ENCODE data around the gene CASP2. TPM values are rescaled to one million over a fixed set of nuclear protein-coding genes. Genes with fewer than 3 reads are reported as not detected.

CASP2 gene
- total RNA-seq, 1 donor from 2014 or later: 19.0 TPM

- peak; percentile 38 for DNase-seq (ENCODE audit: low read depth)
These were observed 7.7 kb downstream of the CASP2 start for GRCh38 chr7:143295870-143296269.

- no peak for DNase-seq (ENCODE audit: low read depth)
These were observed 8.5 kb downstream of the CASP2 start for GRCh38 chr7:143296686-143297085.

GRCh38 chr7:143299346-143299745, 11.2 kb downstream of the CASP2 start:
- peak; percentile 36 for DNase-seq (ENCODE audit: low read depth)

GRCh38 chr7:143299840-143300239, 11.7 kb downstream of the CASP2 start:
- DNase-seq (ENCODE audit: low read depth): no peak

- no peak for DNase-seq (ENCODE audit: low read depth)
These were observed 13.1 kb downstream of the CASP2 start for GRCh38 chr7:143300959-143301935.

- DNase-seq (ENCODE audit: low read depth): no peak
These were observed 15.6 kb downstream of the CASP2 start for GRCh38 chr7:143303733-143304132.

GRCh38 chr7:143304938-143305337, 16.8 kb downstream of the CASP2 start:
- no peak for DNase-seq (ENCODE audit: low read depth)

- DNase-seq (ENCODE audit: low read depth): no peak
These were observed 17.4 kb downstream of the CASP2 start for GRCh38 chr7:143305423-143306070.

GRCh38 chr7:143308632-143309031, 20.5 kb downstream of the CASP2 start:
- DNase-seq (ENCODE audit: low read depth): no peak

- DNase-seq (ENCODE audit: low read depth): no peak
These were observed 26.0 kb downstream of the CASP2 start for GRCh38 chr7:143314127-143314526.

GRCh38 chr7:143315776-143316175, 27.6 kb downstream of the CASP2 start, which contains the start of gene CLCN1:
TSS of gene CLCN1 (plus strand) at chr7:143316111. CDS start at chr7:143316213, 102 bp downstream.
- no peak for DNase-seq (ENCODE audit: low read depth)

- no peak for DNase-seq (ENCODE audit: low read depth)
These were observed 28.3 kb downstream of the CASP2 start for GRCh38 chr7:143316492-143316891.

- DNase-seq (ENCODE audit: low read depth): peak; percentile 85
These were observed 30.5 kb downstream of the CASP2 start for GRCh38 chr7:143318661-143319060.

GRCh38 chr7:143320620-143321019, 32.5 kb downstream of the CASP2 start:
- DNase-seq (ENCODE audit: low read depth): peak; percentile 71

- DNase-seq (ENCODE audit: low read depth): no peak
These were observed 33.1 kb downstream of the CASP2 start for GRCh38 chr7:143321242-143321641.

- no peak for DNase-seq (ENCODE audit: low read depth)
These were observed 33.6 kb downstream of the CASP2 start for GRCh38 chr7:143321734-143322133.

GRCh38 chr7:143322760-143323633, 34.8 kb downstream of the CASP2 start:
- no peak for DNase-seq (ENCODE audit: low read depth)

GRCh38 chr7:143323653-143324052, 35.5 kb downstream of the CASP2 start:
- no peak for DNase-seq (ENCODE audit: low read depth)

- no peak for DNase-seq (ENCODE audit: low read depth)
These were observed 37.1 kb downstream of the CASP2 start for GRCh38 chr7:143325240-143325639.

- no peak for DNase-seq (ENCODE audit: low read depth)
These were observed 39.8 kb downstream of the CASP2 start for GRCh38 chr7:143327903-143328302.

- no peak for DNase-seq (ENCODE audit: low read depth)
These were observed 41.5 kb downstream of the CASP2 start for GRCh38 chr7:143329471-143330170.

Measured in renal cortical epithelial cell (primary cell).